GM19324 (cell line): ENCODE data around the gene OTOGL.
"Not testable (repeated sequence)": the region's sequence is repeated elsewhere in the genome, so short reads cannot be mapped to it uniquely, and the experiment has no call there.

ENCODE experiments used
- ATAC-seq: cut with Tn5 transposase; IDR thresholded peaks from one replicate; pipeline ENCODE4 v1.9.1; 2021; ENCODE audit warnings: mild to moderate bottlenecking, moderate library complexity; ENCODE audit not compliant: unreplicated experiment, low FRiP score

The OTOGL gene

DNA sequence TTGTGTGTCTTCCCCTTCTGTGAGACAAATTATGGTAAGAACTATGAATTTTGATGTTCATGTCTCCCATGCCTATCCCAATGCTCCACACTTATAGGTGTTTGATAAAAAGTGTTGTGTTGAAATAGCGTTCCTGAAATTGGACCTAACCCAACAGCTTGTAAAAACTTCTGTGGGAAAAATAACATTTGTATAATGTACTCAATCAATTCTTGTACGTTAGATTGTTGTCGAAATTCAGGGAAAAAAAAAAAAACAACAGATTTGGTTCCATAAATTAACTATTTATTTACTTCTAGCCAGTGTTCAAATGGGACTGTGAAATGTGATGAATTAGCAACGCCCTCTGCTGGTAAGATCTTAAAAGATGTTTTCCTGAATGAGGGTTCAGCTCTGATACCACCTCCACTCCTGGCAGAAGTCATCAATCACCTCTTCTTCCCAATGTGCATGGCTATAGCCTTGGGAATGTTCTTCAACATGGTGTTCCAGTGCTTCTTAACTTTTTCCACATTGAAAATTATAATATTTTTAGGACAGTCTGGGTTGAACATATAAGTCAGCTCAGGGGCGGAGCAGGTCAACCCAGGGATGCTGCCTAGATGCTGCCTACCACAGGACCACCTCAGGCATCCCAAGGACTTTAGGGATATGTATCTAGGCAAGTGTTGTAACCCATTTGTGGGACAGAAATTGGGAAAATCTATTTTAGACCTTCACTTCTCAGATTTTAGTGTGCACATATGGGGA is 170.6 kb downstream of the OTOGL start:
- ATAC-seq = no peak

- ATAC-seq = no peak
Measured at GRCh38 chr12:80271780-80272179, 172.4 kb downstream of the OTOGL start.

DNA sequence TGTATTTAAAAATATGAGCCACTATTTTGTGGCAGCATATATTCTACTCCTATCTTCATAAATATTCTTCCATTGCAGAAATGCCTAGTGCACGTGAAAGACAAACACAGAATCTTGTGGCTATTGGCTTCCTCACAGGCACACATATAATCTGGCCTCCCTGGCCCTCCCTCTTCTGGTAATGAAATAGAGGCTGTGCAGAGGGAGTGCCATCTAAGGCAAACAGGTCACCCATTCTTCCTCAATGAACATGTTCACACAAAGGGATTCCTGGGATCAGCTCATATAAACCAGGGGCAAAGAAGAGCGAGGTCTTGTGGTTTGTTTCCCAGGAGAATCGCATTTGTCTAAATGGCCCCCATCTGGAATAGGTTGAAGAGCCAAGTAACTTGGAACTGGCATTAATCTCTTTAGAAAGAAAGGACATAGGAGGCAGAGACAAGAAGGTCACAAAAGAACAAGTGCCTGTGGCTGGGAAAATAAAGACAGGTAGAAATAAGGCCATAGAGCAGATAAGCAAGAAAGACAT is 173.1 kb downstream of the OTOGL start:
- no peak for ATAC-seq

GRCh38 chr12:80273144-80273543 is 173.8 kb downstream of the OTOGL start:
- no peak for ATAC-seq

DNA sequence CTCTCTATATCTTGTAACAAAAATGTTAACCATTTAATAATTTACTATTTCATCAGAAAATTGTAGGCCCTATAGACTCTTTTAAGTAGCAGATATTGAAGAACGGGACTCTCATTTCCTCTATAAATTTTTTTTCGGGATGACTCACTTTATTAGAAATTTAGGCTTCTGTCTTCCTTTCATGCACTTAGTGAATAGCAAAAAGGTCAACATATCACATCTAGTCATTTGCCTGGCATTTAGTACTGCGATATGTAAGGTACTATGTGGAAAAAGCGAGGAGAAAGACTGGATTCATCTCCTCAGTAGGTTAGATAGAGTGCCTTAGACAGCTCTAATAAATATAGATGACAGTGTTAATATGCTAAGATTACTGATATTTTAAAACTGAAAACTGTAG is 178.4 kb downstream of the OTOGL start:
- ATAC-seq = no peak

DNA sequence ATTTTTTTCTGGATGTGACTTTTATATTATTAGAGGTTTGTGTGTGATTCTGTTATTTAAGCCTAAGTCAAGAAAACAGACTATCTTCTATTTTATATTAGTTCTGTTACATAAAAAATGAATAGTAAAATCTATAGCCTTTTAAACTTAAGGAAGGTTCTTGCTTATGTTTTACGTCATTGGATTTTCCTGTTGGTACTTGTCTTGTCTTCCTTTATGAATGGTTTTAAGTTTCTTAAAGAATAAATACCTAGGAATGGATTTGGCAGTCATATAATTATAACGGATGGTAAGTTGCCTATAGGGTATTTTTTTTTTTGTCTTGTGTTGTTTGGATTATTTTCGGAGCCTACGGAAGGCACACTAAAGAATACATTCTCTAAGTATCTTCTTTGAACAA is 182.9 kb downstream of the OTOGL start:
- ATAC-seq = no peak

GRCh38 chr12:80282761-80283160 is 183.4 kb downstream of the OTOGL start:
- no peak for ATAC-seq

DNA sequence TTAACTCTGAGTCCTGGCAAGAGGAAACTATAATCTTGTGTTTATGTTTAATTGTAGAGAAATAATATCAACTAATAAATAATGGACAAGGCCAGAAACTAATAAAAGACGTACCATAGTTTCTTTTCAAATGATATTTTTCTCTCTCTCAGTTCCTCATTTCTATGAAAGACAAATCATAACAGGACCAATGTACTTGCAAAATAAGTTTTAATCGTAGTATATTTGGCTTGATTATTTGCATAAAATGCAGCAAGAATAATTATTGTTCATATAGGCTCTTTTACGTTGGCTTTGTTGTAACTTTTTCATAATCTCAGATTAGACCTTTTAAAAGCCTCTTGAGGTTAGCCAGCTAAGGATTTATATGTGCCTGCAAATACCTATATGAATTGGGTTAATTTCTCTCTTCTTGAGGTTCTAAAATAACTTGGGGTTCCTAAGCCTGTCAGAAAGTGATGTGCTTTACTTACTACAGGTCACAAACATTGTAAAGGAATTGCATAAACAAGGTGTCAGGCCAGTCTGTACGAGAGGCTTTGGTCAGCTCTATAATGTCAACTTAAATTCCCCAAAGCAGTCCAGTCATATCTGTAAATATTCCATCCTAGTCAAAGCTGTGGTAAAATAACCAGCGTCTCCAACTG is 191.9 kb downstream of the OTOGL start:
- ATAC-seq = no peak

GRCh38 chr12:80293347-80293746 is 194.0 kb downstream of the OTOGL start:
- ATAC-seq = peak; percentile 38

- ATAC-seq = peak; percentile 78
Measured at GRCh38 chr12:80293759-80294158, 194.4 kb downstream of the OTOGL start.

- ATAC-seq = no peak
Measured at GRCh38 chr12:80299219-80299618, 199.9 kb downstream of the OTOGL start.

GRCh38 chr12:80299976-80300375 is 200.6 kb downstream of the OTOGL start:
- peak; percentile 66 for ATAC-seq

DNA sequence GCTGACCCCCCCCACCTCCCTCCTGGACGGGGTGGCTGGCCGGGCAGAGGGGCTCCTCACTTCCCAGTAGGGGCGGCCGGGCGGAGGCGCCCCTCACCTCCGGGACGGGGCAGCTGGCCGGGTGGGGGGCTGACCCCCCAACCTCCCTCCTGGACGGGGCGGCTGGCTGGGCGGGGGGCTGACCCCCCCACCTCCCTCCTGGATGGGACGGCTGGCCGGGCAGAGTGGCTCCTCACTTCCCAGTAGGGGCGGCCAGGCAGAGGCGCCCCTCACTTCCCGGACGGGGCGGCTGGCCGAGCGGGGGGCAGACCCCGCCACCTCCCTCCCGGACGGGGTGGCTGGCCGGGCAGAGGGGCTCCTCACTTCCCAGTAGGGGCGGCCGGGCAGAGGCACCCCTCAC is 208.1 kb downstream of the OTOGL start:
- not testable (repeated sequence) for ATAC-seq

DNA sequence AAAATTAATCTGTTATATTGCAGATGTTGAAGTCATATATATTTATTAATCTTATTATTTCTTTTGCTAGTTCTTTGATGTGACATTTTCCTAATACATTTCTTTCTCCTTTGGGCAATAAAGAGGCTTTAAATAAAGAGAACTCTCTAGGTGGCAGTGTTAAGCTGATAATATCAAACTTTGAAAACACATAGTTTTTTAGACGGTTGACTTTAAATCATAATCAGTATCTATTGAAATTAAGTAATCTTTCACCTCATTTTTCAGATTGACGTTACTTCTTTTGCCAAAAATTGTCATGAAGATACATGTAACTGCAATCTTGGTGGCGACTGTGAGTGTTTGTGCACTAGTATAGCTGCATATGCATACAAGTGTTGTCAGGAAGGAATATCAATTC is 213.9 kb downstream of the OTOGL start:
- ATAC-seq = no peak

- no peak for ATAC-seq
Measured at GRCh38 chr12:80314741-80315140, 215.4 kb downstream of the OTOGL start.

GRCh38 chr12:80316222-80316621 is 216.9 kb downstream of the OTOGL start:
- ATAC-seq = no peak

DNA sequence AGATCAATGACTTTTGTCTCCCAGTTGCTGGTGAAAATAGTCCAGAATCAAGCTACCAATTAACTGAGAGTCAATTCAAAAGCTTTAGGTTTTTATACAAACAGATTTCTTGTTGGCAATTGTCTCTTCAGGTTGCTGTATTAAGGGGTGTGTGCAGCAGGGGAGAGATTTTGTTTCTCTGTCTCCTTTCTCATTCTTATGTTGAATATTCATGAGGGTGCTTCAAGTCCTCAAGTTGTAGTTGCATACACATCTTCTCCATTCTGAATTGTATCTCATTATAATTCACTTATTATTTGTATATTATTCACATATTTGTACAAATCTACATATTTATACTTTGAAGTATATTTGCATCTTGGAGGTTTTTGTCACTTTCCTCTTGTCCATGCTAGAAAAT is 218.0 kb downstream of the OTOGL start:
- no peak for ATAC-seq

- no peak for ATAC-seq
Measured at GRCh38 chr12:80317899-80318298, 218.6 kb downstream of the OTOGL start.

DNA sequence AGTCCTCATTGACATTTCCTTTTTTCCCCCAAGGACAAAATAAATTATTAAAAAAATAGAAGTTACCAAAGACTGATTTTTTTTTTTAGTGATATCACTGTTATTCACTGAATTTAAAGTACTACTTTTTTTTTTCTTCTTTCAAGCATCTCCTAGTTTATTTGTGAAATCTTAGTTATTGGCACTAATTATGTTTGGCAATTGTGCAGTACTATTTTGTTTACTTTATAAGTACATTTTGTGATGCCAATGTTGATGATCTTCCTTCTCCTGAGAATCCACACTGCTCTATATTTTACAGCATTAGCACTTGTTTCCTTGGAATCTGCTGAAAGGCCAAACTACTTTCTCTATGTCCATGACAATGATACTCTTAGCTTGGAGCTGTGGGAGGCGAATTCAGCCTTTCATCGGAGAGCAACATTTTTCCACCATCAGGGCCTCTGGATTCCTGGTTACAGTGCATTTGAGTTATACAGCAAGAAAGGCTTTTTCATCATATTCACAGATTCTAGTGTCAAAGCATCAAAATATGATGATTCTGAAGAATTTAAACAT is 220.9 kb downstream of the OTOGL start:
- ATAC-seq = no peak

GRCh38 chr12:80321653-80322052 is 222.3 kb downstream of the OTOGL start:
- no peak for ATAC-seq

- ATAC-seq = no peak
Measured at GRCh38 chr12:80325167-80325959, 226.0 kb downstream of the OTOGL start.
